HG03025 (cell line): Measurements from ENCODE around the gene COLEC11.
"Not testable (repeated sequence)": the region's sequence is repeated elsewhere in the genome, so short reads cannot be mapped to it uniquely, and the experiment has no call there.

Source experiments
- ATAC-seq: cut with Tn5 transposase; IDR thresholded peaks from one replicate; pipeline ENCODE4 v1.9.1; 2021; ENCODE audit warnings: mild to moderate bottlenecking, moderate library complexity; ENCODE audit not compliant: unreplicated experiment, low FRiP score

Gene COLEC11

GRCh38 chr2:3649581-3649980, 54.7 kb downstream of the COLEC11 start:
- ATAC-seq: no peak

GRCh38 chr2:3650140-3650920, 55.4 kb downstream of the COLEC11 start:
- no peak for ATAC-seq

DNA sequence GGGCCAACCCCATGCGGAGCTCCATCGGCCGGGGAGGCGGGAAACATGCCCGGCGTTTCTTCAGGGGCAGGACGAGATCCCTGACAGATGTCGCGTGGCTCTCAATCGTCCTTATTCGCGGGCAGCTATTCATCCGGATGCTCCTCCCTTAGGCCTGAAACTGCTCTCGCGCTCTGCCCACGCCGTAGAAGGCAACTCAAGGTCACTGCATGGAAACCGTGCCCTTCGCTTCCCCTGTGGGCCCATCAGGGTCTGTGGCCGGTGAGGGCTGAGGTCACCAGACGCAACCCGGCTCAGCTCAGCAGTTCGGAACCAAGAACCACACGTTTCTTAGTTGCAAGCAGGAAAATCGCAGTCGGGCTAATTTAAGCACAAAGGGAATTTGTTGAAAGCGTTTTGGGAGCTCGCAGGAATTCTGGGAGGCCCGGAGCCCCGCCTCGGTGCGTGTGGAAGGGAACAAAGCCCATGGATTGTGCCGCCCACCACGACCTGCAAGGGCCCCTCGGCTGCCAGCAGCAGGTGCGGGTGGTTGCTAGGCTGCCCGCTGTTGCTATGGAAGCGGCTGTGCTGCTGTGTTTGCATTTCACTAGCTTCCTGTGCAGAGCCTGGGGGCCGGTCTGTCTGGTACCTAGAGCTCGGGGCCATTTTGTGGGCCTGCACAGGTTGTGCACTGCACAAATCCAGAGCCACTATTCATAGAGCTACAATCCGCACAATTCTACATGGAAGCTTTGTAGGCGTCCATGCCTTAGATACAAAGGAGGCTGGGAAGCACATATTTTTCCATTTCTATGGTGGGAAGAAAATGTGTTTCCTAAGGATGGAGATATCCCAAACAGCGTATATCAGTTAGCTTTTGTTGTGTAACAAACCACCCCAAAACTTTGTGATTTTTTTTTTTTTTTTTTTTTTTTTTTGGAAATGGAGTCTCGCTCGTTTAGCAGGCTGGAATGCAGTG, 57.1 kb downstream of the COLEC11 start:
- peak; percentile 90 for ATAC-seq

- no peak for ATAC-seq
Observed at GRCh38 chr2:3652896-3653625, 58.1 kb downstream of the COLEC11 start.

GRCh38 chr2:3654011-3654410, 59.1 kb downstream of the COLEC11 start:
- ATAC-seq: no peak

- ATAC-seq: no peak
Observed at GRCh38 chr2:3654531-3655225, 59.8 kb downstream of the COLEC11 start.

DNA sequence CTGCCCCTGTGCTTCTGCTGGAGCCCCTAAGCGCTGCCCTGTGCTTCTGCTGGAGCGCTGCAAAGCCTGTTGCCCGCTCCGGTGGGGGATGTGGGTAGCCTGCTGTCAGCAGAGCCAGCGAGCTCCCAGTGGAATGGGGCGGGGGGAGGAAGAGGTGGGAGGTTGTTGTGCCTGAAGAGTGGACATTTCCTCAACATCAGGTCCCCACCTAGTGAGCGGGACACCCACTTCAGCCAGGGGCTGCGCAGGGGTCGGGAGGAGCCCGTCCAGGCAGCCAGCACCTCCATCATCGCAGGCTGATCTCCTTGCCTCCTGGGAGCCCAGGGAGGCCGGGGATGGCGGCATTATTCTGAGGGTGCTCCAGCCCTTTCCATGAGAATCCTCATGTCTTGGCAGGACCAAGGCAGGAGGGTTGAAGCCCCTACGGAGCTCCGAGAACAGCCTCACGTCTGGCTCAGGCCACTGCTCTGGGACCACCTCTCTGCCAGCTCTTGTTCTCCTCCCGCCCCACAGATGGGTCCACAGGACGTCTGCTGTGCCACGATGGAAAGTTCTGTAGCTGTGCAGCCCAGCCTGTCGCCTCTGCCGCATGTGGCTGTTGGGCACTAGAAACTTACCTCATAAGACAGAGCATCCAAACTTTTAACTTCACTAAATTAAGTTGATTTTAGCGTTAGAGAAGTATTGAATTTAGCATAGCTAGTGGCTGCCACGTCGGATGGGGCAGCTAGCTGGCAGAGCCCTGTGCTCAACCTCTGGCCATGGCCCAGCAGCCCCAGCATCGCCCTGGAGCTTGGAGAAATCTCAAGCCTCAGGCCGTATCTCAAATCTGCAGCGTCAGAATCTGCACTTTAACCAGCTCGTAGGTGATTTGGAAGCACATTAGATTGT, 61.2 kb downstream of the COLEC11 start:
- ATAC-seq: no peak

GRCh38 chr2:3656762-3657721, 62.1 kb downstream of the COLEC11 start:
- no peak for ATAC-seq

DNA sequence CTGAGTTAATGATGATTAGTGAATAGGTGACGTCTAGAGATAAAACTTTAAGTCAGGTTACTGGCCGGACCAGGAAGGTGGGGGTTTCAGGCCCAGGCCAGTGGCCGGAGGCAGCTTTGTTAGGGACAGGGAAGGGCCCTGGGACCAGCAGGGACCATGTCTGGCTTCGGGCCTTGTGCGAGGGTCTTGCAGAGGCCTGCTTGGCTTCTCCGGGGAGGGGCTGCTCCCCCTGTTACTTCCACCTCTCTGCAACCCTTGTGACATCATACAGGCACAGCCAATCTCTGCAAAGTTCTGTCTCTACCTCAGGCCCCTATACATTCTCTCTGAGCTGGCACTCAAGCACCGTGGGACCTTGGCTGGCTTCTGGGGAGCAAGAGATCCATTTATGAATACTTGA, 63.0 kb downstream of the COLEC11 start, which contains the start of gene ALLC:
Gene ALLC (plus strand): TSS at position 320 of the 400 bp plus-strand sequence. CDS start 12,958 bp downstream, outside the sequence.
- no peak for ATAC-seq

- ATAC-seq: no peak
Observed at GRCh38 chr2:3659447-3660432, 64.8 kb downstream of the COLEC11 start.

DNA sequence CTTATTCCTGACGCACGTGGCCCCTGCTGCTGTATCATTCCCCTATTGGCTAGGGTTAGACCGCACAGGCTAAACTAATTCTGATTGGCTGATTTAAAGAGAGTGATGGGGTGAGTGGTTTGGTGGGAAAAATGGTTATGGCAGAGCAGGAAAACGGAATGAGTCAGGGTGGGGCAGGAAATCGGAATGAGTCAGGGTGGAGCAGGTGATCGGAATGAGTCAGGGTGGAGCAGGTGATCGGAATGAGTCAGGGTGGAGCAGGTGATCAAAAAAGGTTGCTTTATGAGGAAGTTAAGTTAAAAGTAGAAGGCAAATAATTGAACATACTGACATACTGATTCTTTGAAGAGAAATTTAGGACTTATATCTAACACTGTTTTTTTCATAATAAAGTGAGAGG, 65.7 kb downstream of the COLEC11 start:
- ATAC-seq: not testable (repeated sequence)

GRCh38 chr2:3661149-3661660, 66.3 kb downstream of the COLEC11 start:
- no peak for ATAC-seq

DNA sequence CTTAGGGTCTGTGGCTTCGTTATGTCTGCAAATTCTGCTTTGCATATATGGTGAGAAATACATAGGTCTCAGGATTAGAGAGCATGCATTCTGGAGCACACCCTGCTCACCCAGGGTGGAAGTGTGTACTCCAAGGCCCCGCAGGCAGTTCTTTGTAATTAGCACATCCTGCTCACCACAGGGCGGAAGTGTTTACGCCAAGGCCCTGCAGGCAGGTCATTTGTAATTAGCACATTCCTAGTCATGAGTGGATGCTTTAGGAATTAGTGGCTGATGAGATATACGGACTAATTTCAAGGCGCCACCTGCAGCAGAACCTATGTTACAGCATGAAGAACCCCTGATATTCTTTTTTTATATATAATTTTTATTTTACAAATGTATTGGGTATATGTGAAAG, 67.3 kb downstream of the COLEC11 start:
- ATAC-seq: no peak

DNA sequence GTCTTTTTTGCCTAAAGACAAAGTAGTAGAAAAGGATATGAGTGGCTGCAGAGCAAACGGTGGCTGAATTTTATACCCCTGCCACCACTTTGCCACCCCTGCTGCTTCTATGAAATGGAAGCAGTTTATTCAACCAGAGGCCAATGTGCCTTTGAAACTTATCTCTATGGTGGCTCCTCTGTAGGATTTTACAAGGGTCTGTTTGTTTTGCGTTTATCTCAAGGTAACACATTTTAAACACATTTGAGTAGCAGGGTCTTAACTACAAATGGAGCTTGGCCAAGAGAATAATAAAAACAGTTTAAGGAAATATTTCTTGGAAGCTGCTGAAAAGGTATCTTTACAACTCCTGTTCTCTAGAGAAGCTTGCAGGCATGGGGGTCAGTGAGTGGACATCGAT, 69.2 kb downstream of the COLEC11 start:
- no peak for ATAC-seq

DNA sequence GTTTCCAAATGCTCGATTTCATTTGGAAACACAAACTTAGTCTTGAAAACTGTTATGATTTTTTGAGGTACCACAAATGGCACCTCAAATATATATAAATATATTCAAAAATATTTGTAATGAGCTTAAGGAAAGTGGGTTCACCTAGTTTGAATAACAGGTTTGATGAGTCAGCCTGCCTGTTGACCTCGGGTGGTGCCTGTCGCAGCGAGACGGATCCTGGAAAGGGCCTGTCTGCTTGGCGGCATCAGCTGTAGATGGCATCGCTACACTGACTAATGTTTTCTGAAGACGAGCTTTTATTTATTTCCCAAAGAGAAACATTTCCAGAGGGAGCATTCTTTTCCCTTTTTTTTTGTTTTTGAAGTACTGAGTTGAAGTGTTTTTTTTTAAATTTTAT, 70.0 kb downstream of the COLEC11 start:
- ATAC-seq: no peak

DNA sequence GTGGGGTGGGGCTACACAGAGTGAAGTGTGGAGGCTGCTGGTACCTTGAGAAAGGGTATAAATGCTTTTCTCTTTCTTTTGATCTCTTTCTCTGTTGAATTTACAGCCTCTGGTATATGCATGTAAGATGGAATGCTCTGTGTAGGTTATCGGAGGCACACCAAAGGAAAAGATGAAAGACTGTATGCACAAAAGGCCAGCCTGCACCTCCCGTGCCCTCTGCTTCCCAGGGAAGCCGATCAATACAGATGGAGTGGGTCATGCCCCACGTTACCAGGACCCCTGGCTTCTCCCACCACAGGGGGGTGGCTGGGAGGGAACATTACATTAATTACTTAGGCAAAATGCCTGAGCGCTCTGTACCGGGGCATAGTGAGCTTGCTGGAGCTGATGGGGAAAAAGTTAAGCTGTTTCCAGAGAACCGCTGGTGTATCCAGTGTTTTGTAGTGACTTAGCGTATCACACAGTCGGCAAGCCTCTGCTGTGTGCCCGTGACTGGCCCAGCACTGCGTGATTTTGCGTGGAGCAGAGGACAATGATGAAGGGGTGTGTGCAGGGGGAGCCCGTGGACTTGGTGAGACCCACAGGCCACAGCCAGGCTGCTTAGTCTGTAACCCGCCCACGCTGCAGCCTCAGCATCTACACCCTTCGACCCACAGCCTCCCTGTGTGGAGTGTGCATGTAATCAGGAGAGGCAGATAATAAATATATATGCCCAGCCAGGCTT, 71.1 kb downstream of the COLEC11 start:
- no peak for ATAC-seq
